Measurements from ENCODE around the gene RFESD. TPM values are rescaled to one million over a fixed set of nuclear protein-coding genes. Genes with fewer than 3 reads are reported as not detected.

Gene RFESD
- total and polyA plus RNA-seq, 2 of the 4 experiments (the other 2 are of a cell fraction): 1.5 to 2.7 TPM

- Histone ChIP-seq H3K4me3 (ENCODE audit: insufficient read depth, low read depth, low read length) (no peak overlapping the region), H2AFZ (replicated peaks; ENCODE audit: low read length, poor library complexity) (no peak overlapping the region), H3K36me3 (ENCODE audit: control insufficient read depth, insufficient read depth, low read length) (no peaks in the 10 kb centered on the region), H4K20me1 (ENCODE audit: insufficient read depth, low read length) (no peaks in the 10 kb centered on the region), H4K91ac (ENCODE audit: insufficient read depth, low read depth, low read length) (no peak overlapping the region; the same call in 1 of the 2 replicates), H4K5ac (ENCODE audit: low read depth, low read length) (peak overlapping the region; percentile 64; the same call in 1 of the 2 replicates), H4K8ac (ENCODE audit: low read depth in 2 of 2, low read length in 2 of 2) (peak overlapping the region in 1 of 2 experiments; percentile 95; a peak in 3 of 4 replicates), H2AK9ac (replicated peaks; ENCODE audit: low read depth, low read length, poor library complexity) (no peak overlapping the region), H3K27ac (ENCODE audit: insufficient read depth, low read length) (no peak overlapping the region), H2BK15ac (ENCODE audit: low read depth, low read length) (peak overlapping the region; percentile 36; the same call in 1 of the 3 replicates), H3K9me3 (ENCODE audit: control insufficient read depth, insufficient read depth, low read length) (no peaks in the 10 kb centered on the region), H2AK5ac (ENCODE audit: low read depth, low read length) (no peak overlapping the region; the same call in 1 of the 2 replicates), H3K23ac (ENCODE audit: low read depth, low read length) (no peak overlapping the region; the same call in 1 of the 2 replicates), H3K9me1 (ENCODE audit: insufficient read depth, low read length) (peaks cover 3% of the 10 kb centered on the region; the same call in 1 of the 2 replicates), H2BK5ac (ENCODE audit: low read depth, low read length, poor library complexity, severe bottlenecking) (peak overlapping the region; percentile 57), H2BK20ac (ENCODE audit: low read depth, low read length) (peak overlapping the region; percentile 83), H3K4ac (ENCODE audit: low read depth, low read length) (peak overlapping the region; percentile 72; the same call in 1 of the 2 replicates), H3K9ac (ENCODE audit: low read depth, low read length) (no peak overlapping the region), H3K14ac (replicated peaks; ENCODE audit: low read depth, low read length) (peak overlapping the region; percentile 20), H3K18ac (ENCODE audit: low read depth, low read length) (peak overlapping the region; percentile 27; the same call in 1 of the 2 replicates), H3K4me2 (ENCODE audit: low read depth, low read length) (peak overlapping the region; percentile 72), H3K27me3 (ENCODE audit: control insufficient read depth, insufficient read depth, low read length) (no peaks in the 10 kb centered on the region), H2BK120ac (ENCODE audit: low read depth, low read length) (peak overlapping the region; percentile 69; the same call in 1 of the 2 replicates), H3K4me1 (ENCODE audit: control insufficient read depth, insufficient read depth, low read length) (peaks cover 2% of the 10 kb centered on the region), H3K79me1 (ENCODE audit: low read depth in 1 of 2, low read length in 2 of 2) (no peaks in the 10 kb centered on the region), H3K56ac (ENCODE audit: extremely low read depth, insufficient read depth, low read length) (no peak overlapping the region)
- WGBS, 2 experiments (ENCODE audit: extremely low coverage in 2 of 2, insufficient read length in 1 of 2): no CpG with 5 or more reads among the region's 2 CpGs
- intact Hi-C loops (cut with micrococcal nuclease): no loop called here
- dilution Hi-C loops (cut with HindIII; ENCODE audit: low sequenced_read_pairs, unreplicated experiment): no loop called here
- DNase-seq: peak; percentile 89
- TF ChIP-seq CEBPB (IDR thresholded peaks at IDR 0.05; ENCODE audit: low read depth, low read length) (peak; percentile 36; the same call in 1 of the 2 replicates), FOS (IDR thresholded peaks at IDR 0.05; ENCODE audit: low read depth, low read length) (peak; percentile 7; the same call in 1 of the 2 replicates), CHD1 (IDR thresholded peaks at IDR 0.05; ENCODE audit: low read depth, low read length) (no peak)
- POLR2A ChIA-PET (ENCODE audit: unreplicated experiment): no interaction called here
- CTCF ChIA-PET: interaction anchor here (0.6 kb wide), 1 partner anchor 11 kb away, joined by 3 read pairs; no protein-coding TSS in a partner anchor
- no TSS peak for BruUV-seq (replicated peaks)
- in situ Hi-C loops (cut with MboI; ENCODE audit: low sequenced_read_pairs): loop anchor here (25.0 kb wide), 1 partner anchor 681 kb away; no protein-coding TSS in a partner anchor
- ATAC-seq (ENCODE audit: low read depth): peak; percentile 67
These were observed 15.2 kb upstream of the RFESD start for GRCh38 chr5:95631255-95631958.

All from IMR-90 (cell line).